DMS114 treated with DMSO at 0.1 percent for 48 hours (cell line): ENCODE data around the gene AARS2.
A peak's percentile ranks its signal among the peaks of the same experiment; 100 is the strongest.

Experiments
- DNase-seq: peaks from one replicate; lab custom pipeline; 2025; ENCODE audit not compliant: unreplicated experiment; lab: John Stamatoyannopoulos, UW

AARS2 gene

DNA sequence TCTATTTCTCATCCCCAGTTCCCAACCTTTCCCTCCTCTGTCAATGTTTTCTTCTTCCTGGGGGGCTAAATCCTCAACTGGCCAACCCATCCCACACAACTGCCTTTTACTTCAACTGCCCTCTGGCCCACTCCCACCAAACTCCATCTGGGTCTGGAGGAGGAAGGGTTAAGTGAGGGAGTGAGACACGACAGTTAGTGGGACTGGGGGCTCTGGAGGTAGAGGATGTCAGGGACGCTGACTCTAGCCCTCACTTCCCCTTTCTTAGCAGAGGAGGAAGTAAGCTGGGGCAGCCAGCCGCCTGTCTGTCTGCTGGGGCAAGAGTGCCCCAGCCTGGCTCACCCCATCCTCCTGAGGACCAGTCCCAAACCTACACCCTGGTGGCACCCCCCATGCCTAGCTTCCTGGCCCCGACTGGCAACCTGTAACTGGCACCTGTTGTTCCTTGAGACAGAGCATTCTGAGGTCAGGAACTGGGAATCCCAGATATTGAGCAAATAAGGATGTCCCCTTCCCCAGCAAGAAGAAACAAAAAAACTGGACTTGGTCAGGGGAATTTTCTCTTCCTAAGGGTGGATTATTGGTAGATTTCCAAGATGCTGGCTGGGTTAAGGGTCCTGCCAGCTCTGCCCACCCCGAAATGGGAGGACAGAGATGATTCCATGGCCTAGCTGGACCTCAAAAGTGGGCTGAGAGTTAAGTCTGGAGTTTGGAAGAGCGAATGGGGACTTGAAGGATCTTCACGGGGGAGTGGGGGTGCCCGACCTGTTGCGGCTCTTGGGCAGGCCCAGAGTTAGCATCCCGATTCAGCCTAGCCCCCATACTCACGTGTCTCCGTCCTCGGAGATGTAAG, 48.8 kb downstream of the AARS2 start:
- DNase-seq = no peak

- no peak for DNase-seq
Observed at GRCh38 chr6:44263354-44264100, 49.6 kb downstream of the AARS2 start.

GRCh38 chr6:44262467-44263353, 50.4 kb downstream of the AARS2 start:
- DNase-seq = no peak

DNA sequence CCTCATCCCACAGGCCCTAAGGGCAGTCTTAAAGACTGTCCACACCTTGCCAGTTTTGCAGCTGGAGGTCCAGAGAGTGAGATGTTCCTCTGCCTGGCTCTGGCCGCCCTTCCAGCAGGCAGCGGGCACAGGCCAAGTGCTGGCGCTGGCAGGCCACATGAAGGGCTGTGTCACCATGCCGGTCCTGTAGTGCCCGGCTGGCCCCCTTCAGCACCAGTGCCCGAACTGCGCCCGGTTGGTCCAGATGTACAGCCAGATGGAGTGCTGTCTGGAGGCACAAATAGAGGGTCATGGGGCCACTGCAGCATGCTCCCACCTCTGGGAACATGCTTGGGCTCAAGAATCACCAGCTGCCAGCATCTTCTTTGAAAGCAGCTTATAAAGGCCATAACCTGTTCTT, 51.6 kb downstream of the AARS2 start:
- DNase-seq = no peak

DNA sequence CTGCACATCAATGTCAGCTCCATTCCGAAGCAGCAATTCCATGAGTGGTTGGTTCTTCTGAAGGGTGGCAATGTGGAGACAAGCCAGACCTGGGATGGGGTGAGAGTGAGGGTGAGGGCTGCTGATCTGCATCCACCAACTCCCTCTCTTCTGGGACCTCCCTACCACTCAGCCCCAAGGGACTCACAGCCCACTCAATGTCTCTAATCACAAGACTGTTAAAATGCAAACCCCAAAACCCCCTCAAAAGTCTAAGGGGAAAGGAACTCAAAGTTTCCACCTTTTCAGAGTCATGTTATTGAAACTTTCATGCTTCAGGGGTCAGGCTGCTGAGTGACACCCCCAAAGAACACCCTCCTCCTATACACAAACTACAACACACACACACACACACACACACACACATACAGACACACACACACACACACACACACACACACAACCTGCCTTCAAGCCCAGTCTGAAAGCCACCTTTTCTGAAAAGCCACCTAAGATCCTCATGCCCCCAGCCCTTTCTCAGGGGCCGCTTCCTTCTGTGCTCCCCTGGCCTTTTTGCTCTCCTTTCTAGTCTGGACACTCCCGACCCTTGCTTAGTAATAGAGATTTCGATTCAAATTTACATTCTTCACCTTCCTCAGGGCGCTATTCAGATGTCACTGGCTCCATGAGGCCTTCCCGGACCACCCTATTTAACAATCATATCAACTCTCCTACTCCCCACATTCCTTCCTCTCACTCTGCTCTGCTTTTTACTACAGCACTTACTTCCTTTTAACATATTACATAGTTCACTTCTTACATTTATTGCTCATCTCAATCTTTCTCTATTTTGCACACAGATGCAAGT, 52.5 kb downstream of the AARS2 start:
- no peak for DNase-seq

DNA sequence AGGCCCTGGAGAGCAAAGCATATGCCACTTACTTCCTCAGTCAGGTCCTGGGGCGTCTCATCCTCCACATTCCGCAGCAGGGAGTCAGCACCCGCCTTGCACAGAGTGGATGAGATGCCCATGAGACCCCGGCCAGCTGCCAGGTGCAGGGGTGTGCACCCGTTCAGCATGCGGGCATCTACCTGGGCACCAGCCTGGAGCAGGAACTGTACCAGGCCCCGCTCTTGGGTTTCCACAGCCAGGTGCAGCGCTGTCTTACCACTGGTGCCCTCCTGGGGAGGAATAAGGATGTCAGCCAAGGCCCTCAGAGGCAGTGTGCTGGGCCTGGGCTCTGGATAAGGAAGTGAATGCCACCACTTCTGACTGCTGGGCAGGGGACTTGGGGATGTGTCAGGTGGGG, 53.1 kb downstream of the AARS2 start:
- no peak for DNase-seq

- DNase-seq = no peak
Observed at GRCh38 chr6:44258921-44259320, 54.2 kb downstream of the AARS2 start.

DNA sequence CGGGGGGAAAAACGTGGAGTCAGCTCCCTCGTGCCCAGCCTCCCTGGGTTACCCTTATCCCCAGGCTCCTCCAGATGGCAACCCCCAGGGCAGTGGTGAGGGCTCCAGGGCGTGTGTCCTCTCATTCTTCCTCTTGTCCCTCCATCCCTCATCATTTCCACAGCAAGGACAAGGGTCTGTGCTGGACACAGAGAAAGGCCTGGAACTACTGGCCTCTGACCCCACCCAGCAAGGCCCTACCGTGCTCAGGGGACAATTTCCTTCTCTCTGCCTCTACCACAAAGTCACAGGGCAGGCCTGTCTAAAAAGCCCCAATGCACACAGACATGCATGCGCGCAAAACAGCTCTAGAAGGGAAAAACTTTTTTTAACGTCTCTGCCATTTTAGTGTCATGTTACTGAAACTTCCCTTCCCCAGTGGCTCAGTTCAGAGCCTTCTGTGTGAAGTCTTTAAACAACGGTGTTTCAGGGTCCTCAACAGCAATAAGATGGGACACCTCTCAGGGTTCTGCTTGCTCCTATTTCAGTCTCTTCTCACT, 54.8 kb downstream of the AARS2 start:
- DNase-seq = no peak

GRCh38 chr6:44257753-44258324, 55.3 kb downstream of the AARS2 start:
- DNase-seq = no peak

DNA sequence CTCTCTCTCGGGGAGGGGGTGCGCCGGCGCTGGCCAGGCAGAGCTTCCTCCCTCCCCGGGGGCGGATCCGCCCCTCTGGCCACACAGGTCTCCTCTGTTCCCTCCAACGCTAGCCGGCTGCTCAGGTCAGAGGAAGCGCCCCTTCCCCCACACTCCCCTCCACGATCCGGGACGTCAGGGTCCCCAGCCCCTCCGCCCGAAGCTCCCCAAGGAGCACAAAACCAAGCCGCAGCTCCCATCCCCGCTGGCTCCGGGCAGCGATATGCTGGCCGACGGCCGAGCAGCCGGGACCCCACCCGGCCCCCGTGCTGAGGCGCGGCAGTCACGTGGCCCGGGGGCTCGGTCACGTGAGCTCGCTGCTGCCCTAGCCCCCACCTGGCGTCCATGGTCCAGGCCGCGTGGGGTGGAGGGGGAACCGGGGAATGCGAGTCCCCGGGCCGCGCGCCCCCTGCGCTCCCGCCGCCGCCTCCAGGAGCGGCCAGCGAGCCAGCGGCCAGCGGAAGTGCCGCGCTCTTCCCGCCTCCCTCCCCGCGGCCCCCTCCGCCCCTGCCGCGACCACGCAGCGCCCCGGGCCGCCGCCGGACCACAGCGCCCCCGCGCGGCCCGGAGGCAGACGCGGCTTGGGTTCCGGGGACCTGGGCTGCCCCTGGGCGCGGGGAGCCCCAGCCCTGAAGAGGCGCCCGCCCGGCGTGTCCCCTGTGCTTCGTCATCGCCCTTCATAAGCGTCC, 56.0 kb downstream of the AARS2 start, which contains the start of gene SLC35B2:
Gene SLC35B2, minus strand, starts transcription at position 504 of the 728 bp plus-strand sequence. Its CDS starts 118 bp downstream, at position 386.
- peak; percentile 63 for DNase-seq

- no peak for DNase-seq
Observed at GRCh38 chr6:44256775-44257024, 56.4 kb downstream of the AARS2 start.

DNA sequence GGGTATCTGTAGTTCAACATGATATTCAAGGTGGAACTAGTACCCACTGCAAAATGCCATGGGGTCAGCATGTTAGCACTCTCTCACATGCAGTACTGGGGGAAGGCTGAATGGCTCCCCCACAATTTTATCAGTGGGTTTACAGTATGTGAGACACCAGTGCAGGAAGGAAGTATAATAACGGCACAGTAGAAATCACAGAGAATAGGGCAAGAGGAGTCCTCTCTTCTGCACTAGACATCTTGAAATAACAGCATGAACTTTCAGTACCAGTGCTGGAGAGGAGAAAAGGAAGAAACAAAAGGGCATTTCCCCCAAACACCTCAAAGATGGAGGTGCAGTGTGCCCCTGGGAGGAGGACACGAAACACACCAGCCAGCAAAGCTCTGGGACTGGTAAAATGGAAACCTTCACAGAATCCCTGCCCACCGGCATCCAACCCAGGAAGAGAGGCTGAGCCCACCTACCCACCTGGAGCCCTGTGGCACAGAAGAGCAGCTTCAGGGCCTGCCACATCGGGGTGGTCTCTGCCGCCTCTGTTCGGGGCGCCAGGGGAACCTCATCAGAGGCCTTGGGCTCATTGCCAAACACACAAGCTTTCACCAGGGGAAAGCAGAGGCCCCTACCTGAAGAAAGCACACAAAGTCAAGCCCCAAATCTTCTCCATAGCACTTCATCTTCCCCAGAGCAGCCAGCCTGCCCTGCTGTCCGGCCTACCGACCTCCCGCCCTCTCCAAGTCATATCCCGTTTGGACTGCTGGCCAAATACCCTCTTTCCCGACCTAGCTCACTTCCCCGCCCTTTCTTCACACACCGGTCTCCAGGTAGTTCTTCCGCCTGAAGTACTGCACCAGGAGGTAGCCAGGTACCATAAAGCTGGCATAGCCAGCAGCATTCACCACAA, 57.0 kb downstream of the AARS2 start:
- DNase-seq = no peak

GRCh38 chr6:44255105-44255808, 57.9 kb downstream of the AARS2 start:
- DNase-seq = no peak

GRCh38 chr6:44254191-44255104, 58.7 kb downstream of the AARS2 start:
- DNase-seq = no peak

DNA sequence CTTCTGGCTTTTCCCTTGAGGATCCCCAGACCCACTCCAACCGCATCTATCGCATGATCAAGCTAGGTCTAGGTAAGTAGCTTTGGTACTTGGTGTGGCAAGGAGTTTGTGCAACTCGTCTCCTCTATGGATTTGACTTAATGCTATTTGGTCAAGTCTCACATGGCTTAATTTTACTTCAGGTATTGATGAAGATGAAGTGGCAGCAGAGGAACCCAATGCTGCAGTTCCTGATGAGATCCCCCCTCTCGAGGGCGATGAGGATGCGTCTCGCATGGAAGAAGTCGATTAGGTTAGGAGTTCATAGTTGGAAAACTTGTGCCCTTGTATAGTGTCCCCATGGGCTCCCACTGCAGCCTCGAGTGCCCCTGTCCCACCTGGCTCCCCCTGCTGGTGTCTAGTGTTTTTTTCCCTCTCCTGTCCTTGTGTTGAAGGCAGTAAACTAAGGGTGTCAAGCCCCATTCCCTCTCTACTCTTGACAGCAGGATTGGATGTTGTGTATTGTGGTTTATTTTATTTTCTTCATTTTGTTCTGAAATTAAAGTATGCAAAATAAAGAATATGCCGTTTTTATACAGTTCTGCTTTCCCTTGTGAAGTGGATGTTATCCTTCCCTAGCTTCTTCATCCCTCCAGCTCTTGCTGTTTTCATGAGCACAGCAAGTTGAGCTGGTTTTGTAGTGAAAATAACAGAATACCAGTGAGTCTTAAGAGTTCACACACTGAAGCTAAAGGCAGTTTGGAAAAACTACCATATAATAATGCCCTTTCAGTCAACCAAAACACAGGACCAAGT, 59.6 kb downstream of the AARS2 start:
- DNase-seq = peak; percentile 66
